Measurements from ENCODE around the gene PEAK3.
A peak's percentile ranks its signal among the peaks of the same experiment; 100 is the strongest.

The PEAK3 gene

GRCh38 chr19:2278459-2279158 is 3.4 kb downstream of the PEAK3 start:
- no peaks in the 10 kb centered on the region for H3K9me3 ChIP-seq (replicated peaks in 1 of 11)
- H3K27me3 ChIP-seq: no peaks in the 10 kb centered on the region
- H3K36me3 ChIP-seq: peaks cover 20 to 32% (median 29%) of the 10 kb centered on the region in 11 experiments
- H3K27ac ChIP-seq: no peak overlapping the region
- no peak for TF ChIP-seq Cebpa-rat (IDR thresholded peaks at IDR 0.05)
- peak overlapping the region in 6 of 11 experiments; percentile 12 to 54 (median 27); a peak in 8 of 22 replicates for H3K4me2 ChIP-seq
- H3K9ac ChIP-seq: no peak overlapping the region
- peaks cover 56 to 95% (median 88%) of the 10 kb centered on the region in 10 experiments for H3K4me1 ChIP-seq
- H4K20me1 ChIP-seq: peaks cover 32 to 97% (median 53%) of the 10 kb centered on the region in 11 experiments
- H3K4me3 ChIP-seq: no peak overlapping the region

- H3K9ac ChIP-seq: no peak overlapping the region; a peak in 1 of 22 replicates
- no peak overlapping the region; a peak in 1 of 22 replicates for H3K27ac ChIP-seq
- no peaks in the 10 kb centered on the region for H3K27me3 ChIP-seq
- H4K20me1 ChIP-seq: peaks cover 46 to 97% (median 68%) of the 10 kb centered on the region in 11 experiments
- peaks cover 56 to 94% (median 87%) of the 10 kb centered on the region in 10 experiments for H3K4me1 ChIP-seq
- H3K9me3 ChIP-seq (replicated peaks in 1 of 11): no peaks in the 10 kb centered on the region
- H3K4me2 ChIP-seq: peak overlapping the region in 9 of 11 experiments; percentile 9 to 100 (median 39); a peak in 16 of 22 replicates
- no peak for TF ChIP-seq Cebpa-rat (IDR thresholded peaks at IDR 0.05)
- peaks cover 33 to 46% (median 42%) of the 10 kb centered on the region in 11 experiments for H3K36me3 ChIP-seq
- H3K4me3 ChIP-seq: no peak overlapping the region
These were observed 4.8 kb downstream of the PEAK3 start for GRCh38 chr19:2277138-2277537.

GRCh38 chr19:2276429-2276986 is 5.5 kb downstream of the PEAK3 start:
- no peak overlapping the region for H3K27ac ChIP-seq
- peaks cover 39 to 52% (median 48%) of the 10 kb centered on the region in 11 experiments for H3K36me3 ChIP-seq
- no peak for TF ChIP-seq Cebpa-rat (IDR thresholded peaks at IDR 0.05)
- H3K9me3 ChIP-seq (replicated peaks in 1 of 11): no peaks in the 10 kb centered on the region
- no peak overlapping the region for H3K4me3 ChIP-seq
- H3K4me2 ChIP-seq: peak overlapping the region in 10 of 11 experiments; percentile 3 to 100 (median 44); a peak in 14 of 22 replicates
- peaks cover 55 to 94% (median 87%) of the 10 kb centered on the region in 10 experiments for H3K4me1 ChIP-seq
- H4K20me1 ChIP-seq: peaks cover 53 to 97% (median 74%) of the 10 kb centered on the region in 11 experiments
- peak overlapping the region in 1 of 11 experiments; percentile 17; a peak in 1 of 22 replicates for H3K9ac ChIP-seq
- no peaks in the 10 kb centered on the region for H3K27me3 ChIP-seq

- peaks cover 59 to 100% (median 81%) of the 10 kb centered on the region in 11 experiments for H4K20me1 ChIP-seq
- peaks cover 52 to 92% (median 84%) of the 10 kb centered on the region in 10 experiments for H3K4me1 ChIP-seq
- TF ChIP-seq Cebpa-rat (IDR thresholded peaks at IDR 0.05): no peak
- H3K27ac ChIP-seq: peak overlapping the region in 5 of 11 experiments; percentile 4 to 47 (median 19); a peak in 6 of 22 replicates
- peak overlapping the region in 4 of 11 experiments; percentile 17 to 46 (median 30); a peak in 3 of 22 replicates for H3K9ac ChIP-seq
- peak overlapping the region; percentile 34 to 100 (median 72); a peak in 21 of 22 replicates for H3K4me2 ChIP-seq
- H3K9me3 ChIP-seq (replicated peaks in 1 of 11): no peaks in the 10 kb centered on the region
- H3K27me3 ChIP-seq: no peaks in the 10 kb centered on the region
- H3K36me3 ChIP-seq: peaks cover 45 to 57% (median 54%) of the 10 kb centered on the region in 11 experiments
- H3K4me3 ChIP-seq: no peak overlapping the region
These were observed 6.2 kb downstream of the PEAK3 start for GRCh38 chr19:2275588-2276428.

GRCh38 chr19:2274931-2275535 is 6.9 kb downstream of the PEAK3 start:
- Histone ChIP-seq H3K9ac (peak overlapping the region in 4 of 11 experiments; percentile 22 to 46 (median 32); a peak in 3 of 22 replicates), H3K4me1 (peaks cover 45 to 84% (median 77%) of the 10 kb centered on the region in 10 experiments), H3K27me3 (no peaks in the 10 kb centered on the region), H3K4me2 (peak overlapping the region; percentile 27 to 100 (median 72)), H3K27ac (peak overlapping the region in 5 of 11 experiments; percentile 18 to 100 (median 26); a peak in 6 of 22 replicates), H4K20me1 (peaks cover 65 to 100% (median 83%) of the 10 kb centered on the region in 11 experiments), H3K36me3 (peaks cover 45 to 62% (median 56%) of the 10 kb centered on the region in 11 experiments), H3K4me3 (no peak overlapping the region), H3K9me3 (replicated peaks in 1 of 11) (no peaks in the 10 kb centered on the region; a peak in 1 of 22 replicates)
- no peak for TF ChIP-seq Cebpa-rat (IDR thresholded peaks at IDR 0.05)

GRCh38 chr19:2274185-2274711 is 7.7 kb downstream of the PEAK3 start:
- no peak for TF ChIP-seq Cebpa-rat (IDR thresholded peaks at IDR 0.05)
- Histone ChIP-seq H3K36me3 (peaks cover 45 to 62% (median 56%) of the 10 kb centered on the region in 11 experiments), H3K27ac (peak overlapping the region in 10 of 11 experiments; percentile 11 to 100 (median 93); a peak in 18 of 22 replicates), H3K4me2 (peak overlapping the region; percentile 93 to 100 (median 100)), H3K27me3 (no peaks in the 10 kb centered on the region), H3K4me1 (peaks cover 43 to 76% (median 73%) of the 10 kb centered on the region in 10 experiments), H4K20me1 (peaks cover 72 to 99% (median 89%) of the 10 kb centered on the region in 11 experiments), H3K9me3 (replicated peaks in 1 of 11) (no peaks in the 10 kb centered on the region; a peak in 1 of 22 replicates), H3K9ac (peak overlapping the region; percentile 27 to 100 (median 96); a peak in 18 of 22 replicates), H3K4me3 (peak overlapping the region in 8 of 10 experiments; percentile 16 to 100 (median 100); a peak in 13 of 20 replicates)

- H3K4me1 ChIP-seq: peaks cover 45 to 73% (median 70%) of the 10 kb centered on the region in 10 experiments
- no peak for TF ChIP-seq Cebpa-rat (IDR thresholded peaks at IDR 0.05)
- H3K27ac ChIP-seq: peak overlapping the region in 10 of 11 experiments; percentile 11 to 100 (median 98); a peak in 19 of 22 replicates
- peak overlapping the region; percentile 93 to 100 (median 100) for H3K4me2 ChIP-seq
- H3K36me3 ChIP-seq: peaks cover 45 to 62% (median 56%) of the 10 kb centered on the region in 11 experiments
- H4K20me1 ChIP-seq: peaks cover 70 to 92% (median 85%) of the 10 kb centered on the region in 11 experiments
- H3K9ac ChIP-seq: peak overlapping the region; percentile 96 to 100 (median 99); a peak in 21 of 22 replicates
- H3K4me3 ChIP-seq: peak overlapping the region; percentile 93 to 100 (median 100)
- no peaks in the 10 kb centered on the region; a peak in 1 of 22 replicates for H3K9me3 ChIP-seq (replicated peaks in 1 of 11)
- H3K27me3 ChIP-seq: no peaks in the 10 kb centered on the region
These were observed 8.4 kb downstream of the PEAK3 start for GRCh38 chr19:2273356-2274184.
